Hypothalamus (tissue), 51 donors: ENCODE results near the gene FSHB.
"Not testable (repeated sequence)": the region's sequence is repeated elsewhere in the genome, so short reads cannot be mapped to it uniquely, and the experiment has no call there.

Experiments
- DNase-seq, 51 donors: peaks; one replicate each; lab custom pipeline; 2025; lab: John Stamatoyannopoulos, UW

Gene FSHB

GRCh38 chr11:30230714-30231113 is at the start of gene FSHB:
TSS of gene FSHB (plus strand) at chr11:30231014. CDS start at chr11:30231903, 889 bp downstream.
- DNase-seq = no peak

DNA sequence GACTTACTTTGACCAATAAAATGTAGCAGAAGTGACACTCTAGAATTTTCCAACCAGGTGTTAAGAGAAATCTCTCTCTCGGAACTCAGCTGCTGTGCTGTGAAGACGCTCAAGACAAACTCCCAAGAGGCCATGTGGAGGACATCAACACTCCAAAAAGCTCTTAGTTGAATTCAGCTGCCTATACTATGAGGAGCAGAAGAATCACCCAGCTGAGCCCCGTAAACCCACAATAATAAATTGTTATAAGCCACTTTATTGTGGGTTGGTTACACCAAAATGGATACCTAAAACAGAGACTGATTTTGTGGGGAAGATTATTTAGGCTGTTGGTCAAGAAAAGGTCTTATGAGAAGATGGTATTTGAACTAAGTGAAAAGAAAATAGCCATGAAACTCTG is 44.1 kb upstream of the FSHB start:
- DNase-seq = no peak

- no peak for DNase-seq
Measured at GRCh38 chr11:30192620-30193019, 38.2 kb upstream of the FSHB start.

DNA sequence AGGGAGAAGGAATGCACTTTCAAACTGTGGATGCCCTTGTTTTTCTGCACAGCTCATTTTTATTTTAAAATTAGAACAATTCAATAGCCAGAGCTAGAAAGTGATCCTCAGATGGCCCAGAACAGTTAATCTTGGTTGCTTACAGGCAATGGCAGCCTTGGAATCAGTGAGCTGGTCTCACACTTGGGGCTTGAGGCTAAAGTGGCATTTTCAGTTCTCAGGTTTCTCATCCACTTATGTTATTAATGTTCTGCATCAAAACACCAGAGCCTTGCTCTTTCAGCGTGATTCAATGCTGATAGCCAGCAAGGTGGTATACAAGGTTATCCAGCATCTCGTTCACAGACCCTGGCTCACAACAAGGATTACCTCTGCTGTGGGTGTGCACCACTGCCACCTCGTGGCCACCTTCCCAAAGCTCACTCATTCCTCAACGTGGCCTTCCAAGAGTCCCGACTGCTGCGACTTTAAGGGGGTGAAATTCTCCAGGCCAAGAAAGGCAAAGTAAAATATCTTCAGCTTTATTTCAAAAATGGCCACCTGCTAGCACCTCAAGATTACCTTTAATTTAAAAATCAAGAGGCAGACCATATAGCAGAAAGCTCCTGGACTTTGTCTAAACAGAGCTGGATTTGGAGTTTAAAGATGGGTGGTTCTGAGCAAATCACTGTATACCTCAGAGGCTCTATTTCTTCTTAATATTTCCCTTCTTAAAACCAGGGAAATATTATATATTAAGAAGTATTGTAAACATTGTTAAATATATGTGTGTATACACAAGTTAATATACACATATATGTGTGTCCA is 34.2 kb upstream of the FSHB start:
- DNase-seq = peak in 42 of 51 donors; percentile 1 to 63 (median 18)

- DNase-seq = no peak
Measured at GRCh38 chr11:30197869-30198268, 32.9 kb upstream of the FSHB start.

- not testable (repeated sequence) for DNase-seq
Measured at GRCh38 chr11:30202989-30203388, 27.8 kb upstream of the FSHB start.

DNA sequence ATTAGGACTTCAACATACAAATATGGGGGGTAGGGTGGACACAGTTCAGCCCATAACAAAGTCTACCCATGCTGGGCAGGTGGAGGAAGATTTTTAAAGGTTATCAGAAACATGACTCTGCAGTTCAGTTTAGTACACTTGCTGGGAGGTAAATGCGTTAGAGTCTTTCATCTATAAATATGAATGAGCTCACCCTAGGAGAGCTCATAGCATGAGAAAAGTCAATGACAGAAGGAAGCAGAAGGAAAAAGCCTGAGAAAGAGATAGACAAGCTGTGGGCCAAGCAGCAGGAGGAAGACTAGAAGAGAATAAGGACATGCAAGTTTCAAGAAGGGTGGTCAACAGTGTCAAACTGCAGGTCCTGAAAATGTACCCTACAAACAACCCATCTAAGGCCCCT is 27.0 kb upstream of the FSHB start:
- DNase-seq = no peak

DNA sequence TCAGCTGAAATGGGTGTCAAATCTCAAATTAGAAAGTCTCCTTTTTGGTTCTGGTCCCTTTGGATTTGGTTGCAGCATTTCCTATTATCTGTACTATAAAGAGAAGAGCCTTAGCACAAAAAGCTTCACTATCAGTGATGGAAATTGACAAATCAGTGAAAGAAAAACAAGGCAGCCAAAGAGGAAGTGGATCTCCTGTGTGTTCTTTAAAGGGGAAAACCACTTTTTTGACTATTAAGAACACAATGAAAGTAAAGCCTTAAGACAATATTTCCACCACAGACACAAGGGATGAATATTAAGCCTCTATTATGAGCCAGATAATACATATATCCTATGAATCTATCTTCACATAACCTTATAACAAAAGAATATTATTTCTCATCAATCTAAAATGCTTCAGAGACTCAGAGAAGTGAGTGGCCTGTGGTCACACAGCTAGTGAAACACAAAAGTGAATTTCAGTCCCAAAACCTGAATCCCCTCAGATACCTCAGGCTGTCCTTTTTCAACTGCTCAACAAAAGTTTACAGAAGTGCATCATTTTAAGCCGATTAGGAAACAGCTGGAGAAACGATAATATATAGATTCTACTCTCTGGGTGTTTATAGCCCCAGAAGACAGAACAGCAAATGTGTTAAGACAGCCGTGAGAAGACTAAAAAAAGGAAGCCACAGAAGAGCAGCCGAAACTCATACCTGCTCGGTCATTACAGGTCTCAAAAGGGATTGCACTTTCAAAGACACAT is 24.4 kb upstream of the FSHB start:
- no peak for DNase-seq

- DNase-seq = no peak
Measured at GRCh38 chr11:30210357-30210756, 20.5 kb upstream of the FSHB start.

- DNase-seq = no peak
Measured at GRCh38 chr11:30216534-30216933, 14.3 kb upstream of the FSHB start.

- DNase-seq = peak in 1 of 51 donors; percentile 0
Measured at GRCh38 chr11:30218278-30218677, 12.5 kb upstream of the FSHB start.

- DNase-seq = no peak
Measured at GRCh38 chr11:30225642-30226041, 5.2 kb upstream of the FSHB start.

GRCh38 chr11:30228323-30228884 is 2.4 kb upstream of the FSHB start:
- DNase-seq = no peak

DNA sequence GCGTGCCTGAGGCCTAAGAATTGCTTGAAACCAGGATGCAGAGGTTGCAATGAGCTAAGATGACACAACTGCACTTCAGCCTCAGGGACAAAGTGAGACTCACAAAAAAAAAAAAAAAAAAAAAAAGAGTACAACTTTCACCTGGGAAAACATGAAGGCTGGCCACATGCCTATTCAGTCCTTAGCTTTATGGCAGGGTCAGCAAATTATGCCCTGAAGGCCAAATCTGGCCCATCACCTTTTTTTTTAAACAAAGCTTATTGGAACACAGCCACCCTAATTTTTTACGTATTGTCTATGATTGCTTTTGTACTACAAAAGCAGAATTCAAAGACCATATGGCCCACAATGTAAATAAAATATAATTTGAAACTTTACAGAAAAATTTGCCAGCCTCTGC is 8.2 kb downstream of the FSHB start:
- DNase-seq = no peak

- DNase-seq = no peak
Measured at GRCh38 chr11:30244265-30244664, 13.5 kb downstream of the FSHB start.

GRCh38 chr11:30245621-30246020 is 14.8 kb downstream of the FSHB start:
- DNase-seq = no peak

DNA sequence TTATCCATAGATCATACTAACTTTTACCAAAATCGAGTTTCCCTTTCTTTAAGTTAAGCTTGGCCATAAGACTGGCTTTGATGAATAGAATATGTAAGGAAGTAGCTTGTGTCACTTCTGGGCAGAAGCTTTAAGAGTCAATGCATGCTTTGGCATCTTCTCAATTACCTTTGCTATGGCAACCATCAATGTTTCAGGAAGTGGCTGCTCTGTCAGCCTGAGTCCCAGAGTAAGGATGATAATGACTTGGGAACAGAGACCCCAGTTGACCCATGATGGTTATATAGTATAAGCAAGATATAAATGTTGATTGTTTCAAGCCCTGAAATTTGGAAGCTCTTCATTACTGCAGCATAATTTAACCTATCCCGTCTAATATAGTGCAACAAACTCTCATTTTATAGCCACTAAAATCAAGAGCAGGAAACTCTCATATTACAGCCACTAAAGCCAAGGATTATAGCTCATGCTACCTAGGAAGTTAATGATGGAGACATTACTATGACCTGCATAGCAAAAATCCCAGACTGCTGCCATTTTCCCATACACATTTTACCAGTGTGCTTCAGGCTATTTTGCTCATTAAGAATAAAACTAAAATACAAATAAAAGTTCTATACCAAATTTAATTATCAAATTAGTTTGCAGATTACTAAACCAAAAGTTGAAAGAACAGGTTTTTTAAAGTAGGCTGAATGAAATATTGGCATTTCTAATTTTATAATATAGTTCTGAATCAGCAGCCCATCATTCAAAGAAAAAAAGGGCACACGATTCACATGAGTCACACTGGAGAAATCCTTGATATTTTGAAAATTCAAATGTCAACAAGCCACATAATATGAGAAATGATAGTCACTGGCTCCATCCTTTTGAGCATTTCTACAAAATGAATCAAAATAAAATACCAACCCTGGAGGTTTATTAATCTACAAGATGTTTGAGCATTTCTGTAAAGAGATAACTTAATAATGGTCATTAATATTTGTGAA is 23.8 kb downstream of the FSHB start:
- no peak for DNase-seq

- no peak for DNase-seq
Measured at GRCh38 chr11:30255637-30256036, 24.8 kb downstream of the FSHB start.

- no peak for DNase-seq
Measured at GRCh38 chr11:30257058-30257457, 26.2 kb downstream of the FSHB start.

GRCh38 chr11:30258679-30259078 is 27.9 kb downstream of the FSHB start:
- no peak for DNase-seq
